IPS-NIHi7 (cell line): ENCODE measurements around the gene SC5D.

ENCODE experiments used
- DNase-seq: peaks from one replicate; pipeline ENCODE4 v3.0.0; 2012; ENCODE audit warnings: mixed read lengths; ENCODE audit errors: extremely low spot score

Gene SC5D, protein sequence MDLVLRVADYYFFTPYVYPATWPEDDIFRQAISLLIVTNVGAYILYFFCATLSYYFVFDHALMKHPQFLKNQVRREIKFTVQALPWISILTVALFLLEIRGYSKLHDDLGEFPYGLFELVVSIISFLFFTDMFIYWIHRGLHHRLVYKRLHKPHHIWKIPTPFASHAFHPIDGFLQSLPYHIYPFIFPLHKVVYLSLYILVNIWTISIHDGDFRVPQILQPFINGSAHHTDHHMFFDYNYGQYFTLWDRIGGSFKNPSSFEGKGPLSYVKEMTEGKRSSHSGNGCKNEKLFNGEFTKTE

DNA sequence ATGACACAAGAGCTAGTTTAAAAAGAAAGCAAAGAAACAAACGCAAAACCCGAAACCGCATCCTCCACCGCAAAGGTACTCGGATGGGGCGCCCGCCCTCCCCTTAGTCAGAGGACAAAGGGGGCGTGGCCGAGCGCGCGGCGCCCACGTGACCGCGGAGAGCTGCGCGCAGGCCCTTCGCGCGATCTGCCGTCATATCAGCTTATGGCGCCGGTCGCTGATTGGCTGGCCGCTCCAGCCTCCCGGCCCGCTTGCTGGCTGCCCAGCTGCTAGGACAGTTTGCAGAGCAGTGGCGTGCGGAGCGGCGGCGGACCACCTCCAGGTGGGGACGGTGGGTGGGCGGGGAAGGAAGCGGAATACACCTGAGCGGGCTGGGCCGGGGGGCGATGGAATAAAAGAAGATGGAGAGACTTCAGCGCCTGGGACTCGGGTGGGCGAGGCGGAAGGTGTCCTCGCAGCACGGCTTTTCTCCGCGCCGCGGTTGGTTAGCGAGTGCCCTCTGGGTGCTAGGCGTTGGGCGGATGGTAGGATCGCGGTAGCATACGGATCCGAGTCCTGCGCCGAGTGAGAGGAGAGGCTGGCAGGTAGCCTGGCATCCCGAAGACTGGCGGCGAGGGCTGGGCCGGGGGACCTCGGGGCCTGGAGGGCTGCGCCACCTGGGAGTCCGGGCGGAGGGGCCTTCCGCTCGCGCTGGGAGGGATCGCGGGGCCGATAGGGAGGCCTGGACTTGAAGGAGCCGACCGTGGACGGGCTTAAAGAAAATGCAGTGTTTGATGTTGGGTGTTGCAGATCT is at the start of gene SC5D:
SC5D (plus strand) TSS at position 277 of the 793 bp plus-strand sequence. CDS start 10,605 bp downstream, outside the sequence.
- peak; percentile 99 for DNase-seq

DNA sequence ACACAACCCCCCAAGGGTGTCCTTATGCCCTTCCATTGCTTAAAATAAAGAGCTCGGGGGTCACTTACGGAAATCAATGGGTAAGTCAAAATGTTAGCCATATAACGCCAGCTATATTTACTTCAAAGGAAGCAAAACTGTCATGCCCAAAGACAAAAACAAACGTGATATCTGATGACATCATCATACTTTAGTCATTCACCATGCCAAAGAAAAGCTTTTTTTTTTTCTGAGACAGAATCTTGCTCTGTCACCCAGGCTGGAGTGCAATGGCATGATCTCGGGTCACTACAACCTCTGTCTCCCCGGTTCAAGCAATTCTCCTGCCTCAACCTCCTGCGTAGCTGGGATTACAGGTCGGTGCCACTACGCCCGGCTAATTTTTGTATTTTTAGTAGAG is 47.7 kb upstream of the SC5D start:
- no peak for DNase-seq

DNA sequence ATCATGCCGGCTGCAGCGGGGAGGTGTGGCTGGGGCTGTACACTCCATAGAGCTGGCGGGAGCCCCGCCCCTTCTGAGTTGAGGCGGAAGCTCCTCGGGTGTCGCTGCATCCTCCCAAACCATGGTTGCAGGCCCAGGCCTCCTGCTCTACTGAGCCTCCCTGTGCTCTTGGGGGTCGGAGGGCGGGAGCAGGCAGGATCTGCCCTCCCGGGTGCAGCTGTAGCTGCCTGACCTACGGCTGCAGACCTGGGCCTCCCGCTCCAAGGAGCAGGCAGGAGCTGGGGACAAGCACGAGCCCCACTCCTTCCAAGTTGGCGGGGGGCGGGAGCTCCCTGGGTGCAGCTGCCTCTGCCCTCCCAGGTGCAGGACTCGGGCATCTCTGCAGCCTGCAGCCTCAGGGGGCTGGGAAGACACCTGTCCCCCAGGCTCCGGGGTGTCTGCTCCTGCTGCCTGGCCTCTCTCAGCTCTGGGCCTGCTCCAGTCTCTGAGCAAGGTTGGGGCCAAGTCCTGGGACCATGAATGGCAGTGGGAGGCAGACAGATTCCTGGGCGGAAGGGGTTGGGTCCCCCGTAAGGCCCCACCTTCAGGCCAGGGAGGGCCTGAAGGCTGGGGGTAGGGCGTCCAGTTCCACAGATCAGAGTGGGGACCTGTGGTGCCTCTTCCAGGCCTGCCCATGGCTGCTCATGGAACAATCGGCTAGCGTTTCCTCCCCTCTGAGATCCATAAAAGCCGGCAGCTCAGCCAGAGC is 46.4 kb upstream of the SC5D start:
- no peak for DNase-seq

DNA sequence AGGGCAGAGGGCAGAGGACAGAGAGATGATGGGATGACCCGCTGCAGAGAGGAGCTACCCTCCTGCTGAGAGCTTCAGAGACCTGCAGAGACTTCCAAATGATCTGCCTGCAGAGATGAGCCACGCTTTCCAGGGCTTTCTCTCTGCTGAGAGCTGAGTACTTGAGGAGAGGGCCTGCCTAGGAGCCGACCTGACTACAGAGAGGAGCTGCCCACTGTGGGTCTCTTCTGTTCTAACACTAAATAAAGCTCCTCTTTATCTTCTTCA is 45.9 kb upstream of the SC5D start:
- no peak for DNase-seq

DNA sequence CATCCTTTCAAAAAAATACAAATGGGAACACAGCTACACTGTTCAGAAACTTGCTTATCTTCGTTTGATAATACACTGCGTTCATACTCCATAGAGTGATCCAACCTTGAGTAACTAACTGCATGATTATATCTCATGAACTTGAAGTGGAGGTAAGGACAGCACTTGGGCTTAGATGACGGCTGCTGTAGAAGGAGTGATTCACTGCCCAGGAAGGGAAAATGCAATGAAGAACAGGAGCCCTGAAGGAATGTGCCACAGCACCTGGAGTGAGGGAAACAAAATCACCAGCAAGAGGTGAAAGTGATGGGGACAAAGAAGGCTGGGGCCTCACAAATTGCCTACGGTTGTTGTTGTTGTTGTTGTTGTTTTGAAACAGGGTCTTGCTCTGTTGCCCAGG is 44.1 kb upstream of the SC5D start:
- no peak for DNase-seq

DNA sequence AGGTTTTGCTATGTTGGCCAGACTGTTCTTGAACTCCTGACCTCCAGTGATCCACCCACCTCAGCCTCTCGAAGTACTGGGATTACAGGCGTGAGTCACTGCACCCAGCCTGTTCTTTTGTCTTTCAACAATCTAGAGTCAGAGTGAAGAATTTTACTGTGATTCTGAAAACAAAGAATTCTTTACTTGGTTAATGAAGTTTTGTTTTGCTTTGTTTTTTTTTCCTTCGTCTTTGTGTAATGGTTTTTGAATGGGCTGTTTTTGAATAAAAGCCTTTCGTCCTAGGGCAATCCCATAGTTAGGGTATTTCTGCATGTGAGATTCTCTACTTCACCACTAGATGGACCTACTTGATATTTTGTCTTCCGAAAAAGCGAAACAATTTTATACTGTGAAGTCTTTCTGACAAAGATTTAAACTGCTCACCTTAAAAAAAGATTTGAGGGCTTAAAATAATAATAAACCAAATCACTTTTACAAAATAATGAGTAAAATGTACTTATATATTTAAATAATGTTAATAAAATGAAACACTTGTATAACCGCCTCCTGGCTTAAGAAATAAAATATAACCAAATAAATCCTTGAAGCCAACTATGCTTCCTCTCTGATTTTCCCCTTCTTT is 43.4 kb upstream of the SC5D start:
- DNase-seq = peak; percentile 59

DNA sequence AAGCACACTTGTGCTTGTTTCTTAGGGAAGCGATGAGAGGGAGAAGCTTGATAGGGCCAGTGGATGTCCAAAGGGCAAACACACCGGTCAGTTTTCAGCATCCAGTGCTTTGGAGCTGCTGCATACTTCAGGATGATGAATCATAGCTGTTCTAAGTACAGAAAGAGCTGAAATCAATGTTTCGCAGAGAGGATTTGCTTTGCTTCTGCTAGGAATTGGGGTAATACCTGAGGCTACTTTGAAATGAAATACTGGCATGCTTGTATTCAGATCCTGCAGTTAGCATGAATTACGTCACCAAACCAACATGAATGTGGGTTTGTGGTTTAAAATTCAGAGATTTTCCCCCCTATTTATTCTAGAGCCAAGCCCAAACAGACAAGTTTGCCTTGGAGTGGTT is 41.7 kb upstream of the SC5D start:
- DNase-seq = no peak

DNA sequence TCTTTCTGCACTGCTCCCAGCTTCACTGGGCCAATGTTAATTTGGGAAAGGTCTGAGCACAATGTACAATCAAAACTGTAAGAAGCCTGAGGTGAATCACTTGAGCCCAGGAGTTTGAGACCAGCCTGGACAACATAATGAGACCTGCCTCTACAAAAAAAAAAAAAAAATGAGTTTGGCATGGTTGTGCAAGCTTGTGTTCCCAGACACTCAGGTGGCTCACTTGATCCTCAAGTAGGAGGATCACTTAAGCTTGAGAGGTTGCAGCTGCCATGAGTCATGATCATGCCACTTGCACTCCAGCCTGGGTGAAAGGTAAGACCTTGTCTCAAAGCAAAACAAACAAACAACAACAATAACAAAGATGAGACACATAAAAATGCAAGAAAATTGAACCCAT is 38.6 kb upstream of the SC5D start:
- no peak for DNase-seq

DNA sequence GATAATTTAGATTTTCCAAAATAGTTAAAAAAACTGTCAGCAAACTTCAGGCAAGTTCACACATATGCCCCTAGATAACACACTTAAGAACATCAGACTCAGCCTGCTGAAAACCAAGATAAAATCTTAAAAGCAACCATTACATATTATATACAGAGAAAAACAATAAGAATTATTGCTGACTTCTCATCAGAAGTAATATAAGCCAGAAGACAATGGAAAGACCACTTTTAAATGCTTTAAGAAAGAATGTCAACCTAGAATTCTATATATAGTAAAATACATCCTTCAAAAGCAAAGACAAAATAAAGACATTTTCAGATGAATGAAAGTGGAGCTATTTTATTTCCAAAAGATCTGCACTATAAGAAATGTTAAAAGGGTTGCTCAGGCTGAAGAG is 37.8 kb upstream of the SC5D start:
- no peak for DNase-seq

DNA sequence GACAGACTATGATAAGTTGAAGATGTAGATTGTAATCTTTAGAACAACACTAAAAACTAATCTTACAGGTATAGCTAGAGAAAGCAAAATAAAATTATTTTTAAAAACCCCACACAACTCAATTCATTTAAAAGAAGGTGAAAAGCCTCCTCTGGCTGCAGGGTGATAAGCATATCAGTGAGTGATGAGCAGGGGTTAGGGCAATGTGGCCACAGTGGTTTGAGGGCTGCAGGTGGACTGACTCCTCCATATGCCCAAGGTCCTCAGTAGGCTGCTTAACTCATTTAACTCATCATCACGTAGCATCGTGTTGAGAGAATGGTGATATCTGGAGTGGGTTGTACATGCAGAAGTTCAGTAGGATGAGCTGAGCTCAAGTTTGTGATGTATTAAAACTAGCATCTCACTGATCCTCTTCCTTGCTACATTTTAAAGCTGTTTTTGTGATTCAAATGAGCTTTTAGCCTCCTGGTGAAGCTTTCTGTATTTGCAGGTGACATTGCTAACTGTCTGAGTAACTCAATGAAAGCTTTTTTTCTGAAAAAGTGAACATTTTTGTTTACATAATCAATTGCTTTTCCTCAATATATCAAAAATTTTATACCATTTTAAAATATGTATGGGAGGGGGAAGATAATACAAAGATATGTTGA is 37.0 kb upstream of the SC5D start:
- DNase-seq = no peak

DNA sequence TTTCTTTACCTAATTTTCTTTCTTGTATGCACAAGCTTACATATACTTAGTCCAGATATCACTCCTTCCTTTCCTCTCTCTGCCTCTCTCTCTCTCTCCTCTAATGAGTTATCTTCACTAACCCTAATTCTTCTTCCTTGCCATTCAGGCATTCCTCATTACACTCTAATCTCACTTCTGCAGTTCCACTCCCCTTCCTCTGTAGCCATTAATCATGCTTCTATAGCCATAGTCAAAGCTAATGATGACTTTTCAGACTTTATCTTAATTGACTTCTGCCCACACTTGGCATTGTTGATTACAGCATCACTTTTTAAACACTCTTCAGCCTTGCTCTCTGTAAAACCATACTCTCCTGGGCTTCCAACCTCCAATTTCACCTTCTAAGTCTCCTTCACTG is 35.3 kb upstream of the SC5D start:
- no peak for DNase-seq

DNA sequence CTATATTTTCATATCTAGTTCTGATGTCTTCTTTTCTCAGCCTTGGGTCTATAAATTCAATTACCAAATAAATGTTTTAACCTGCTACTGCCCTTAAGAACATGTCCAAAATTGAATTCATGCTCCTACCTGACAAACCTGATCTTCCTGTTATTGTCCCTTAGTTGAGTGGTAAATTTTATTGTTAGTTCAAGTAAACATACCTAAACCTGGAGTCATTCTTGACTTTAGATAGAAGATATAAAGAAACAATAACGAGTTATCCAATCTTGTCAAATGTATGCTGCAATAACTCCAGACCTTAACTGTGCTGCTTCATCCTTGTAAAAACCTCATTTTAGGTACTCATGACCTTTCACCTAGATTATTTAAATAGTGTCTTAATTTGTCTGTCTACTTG is 34.6 kb upstream of the SC5D start:
- no peak for DNase-seq

DNA sequence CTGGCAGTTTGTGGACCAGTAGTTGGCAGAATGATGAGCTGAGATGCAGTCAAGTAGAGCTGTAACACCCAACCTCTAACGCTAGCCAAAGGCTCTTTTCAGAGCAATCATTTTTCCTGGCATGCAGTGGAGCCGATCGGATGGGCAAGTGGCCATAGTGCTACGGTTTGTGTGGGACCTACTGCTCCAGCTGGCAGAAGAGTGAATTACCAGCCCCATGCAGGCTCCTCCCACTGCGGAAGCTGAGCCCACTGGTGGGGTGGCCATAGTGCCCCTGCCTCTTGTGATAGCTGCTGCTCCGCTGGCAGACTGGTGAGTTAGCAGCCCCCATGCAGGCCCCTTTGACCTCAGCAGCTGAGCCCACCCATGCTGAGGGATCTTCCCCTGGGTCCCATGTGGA is 27.0 kb upstream of the SC5D start:
- DNase-seq = no peak

DNA sequence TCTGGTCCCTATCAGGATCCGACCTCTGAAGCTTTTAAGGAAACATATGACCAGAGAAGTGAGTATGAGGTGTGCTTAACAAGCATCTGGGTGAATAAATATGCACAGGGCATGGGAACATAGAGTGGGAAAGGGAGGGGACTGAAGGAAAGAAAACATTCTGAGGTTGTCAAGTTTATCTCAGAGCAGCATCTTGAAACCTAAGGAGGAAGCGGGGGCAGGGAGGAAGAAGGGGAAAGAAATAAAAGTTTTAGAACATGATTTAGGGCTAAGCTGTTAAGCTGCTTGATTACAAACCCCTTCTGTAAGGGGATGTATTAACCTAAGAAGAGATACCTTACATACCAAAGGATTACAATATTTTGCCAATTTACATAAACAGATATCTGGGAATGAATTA is 24.0 kb upstream of the SC5D start:
- DNase-seq = no peak

DNA sequence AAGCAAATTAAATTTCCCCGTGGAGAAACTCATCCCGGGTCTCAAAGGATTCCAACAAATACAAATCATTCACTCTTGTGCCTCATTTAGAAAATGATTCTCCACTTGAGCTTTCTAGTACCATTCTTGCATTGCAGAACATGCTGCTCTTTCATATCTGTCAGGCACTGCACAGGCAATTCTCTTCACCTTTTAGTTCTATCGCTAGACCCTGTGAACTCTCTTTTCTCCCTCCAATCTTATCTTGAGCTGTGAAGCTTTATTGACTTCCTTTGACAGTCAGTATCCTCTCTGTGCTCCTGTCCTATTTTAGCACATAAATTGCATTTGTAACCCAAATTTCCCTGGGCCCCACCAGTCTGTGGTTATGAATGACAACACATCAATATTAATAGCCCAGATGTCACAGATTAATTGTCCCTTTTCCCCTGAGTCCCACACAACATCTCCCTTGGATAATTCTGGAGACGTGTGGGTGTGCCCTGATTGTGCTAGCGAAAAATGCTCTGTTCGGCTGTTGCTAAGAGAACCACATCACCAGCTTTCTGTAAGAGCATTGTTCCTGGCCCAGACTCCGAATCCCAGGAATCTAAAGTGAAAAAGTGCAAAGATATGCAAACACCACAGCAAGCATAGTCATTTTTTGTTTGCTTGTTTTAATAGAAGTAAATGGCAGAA is 22.4 kb upstream of the SC5D start:
- DNase-seq = no peak

DNA sequence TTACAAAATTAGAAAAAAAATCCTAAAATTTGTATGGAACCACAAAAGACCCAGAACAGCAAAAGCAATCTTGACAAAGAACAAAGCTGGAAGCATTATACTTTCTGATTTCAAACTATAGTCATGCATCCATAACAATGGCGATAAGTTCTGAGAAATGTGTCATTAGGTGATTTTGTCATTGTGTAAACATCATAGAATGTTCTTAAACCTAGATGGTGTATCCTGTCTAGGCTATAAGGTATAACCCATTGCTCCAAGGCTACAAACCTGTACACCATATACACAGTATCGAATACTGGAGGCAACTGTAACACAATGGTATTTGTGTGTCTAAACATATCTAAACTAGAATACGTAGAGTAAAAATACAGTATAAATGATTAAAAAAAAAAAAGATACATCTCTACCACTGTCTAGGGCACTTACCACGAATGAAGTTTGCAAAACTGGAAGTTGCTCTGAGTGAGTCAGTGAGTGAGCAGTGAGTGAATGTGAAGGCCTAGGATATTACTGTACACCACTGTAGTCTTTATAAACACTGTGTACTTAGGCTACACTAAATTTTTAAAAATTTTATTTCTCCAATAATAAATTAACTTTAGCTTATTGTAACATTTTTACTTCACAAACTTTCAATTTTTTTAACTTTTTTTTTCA is 18.1 kb upstream of the SC5D start:
- DNase-seq = no peak

DNA sequence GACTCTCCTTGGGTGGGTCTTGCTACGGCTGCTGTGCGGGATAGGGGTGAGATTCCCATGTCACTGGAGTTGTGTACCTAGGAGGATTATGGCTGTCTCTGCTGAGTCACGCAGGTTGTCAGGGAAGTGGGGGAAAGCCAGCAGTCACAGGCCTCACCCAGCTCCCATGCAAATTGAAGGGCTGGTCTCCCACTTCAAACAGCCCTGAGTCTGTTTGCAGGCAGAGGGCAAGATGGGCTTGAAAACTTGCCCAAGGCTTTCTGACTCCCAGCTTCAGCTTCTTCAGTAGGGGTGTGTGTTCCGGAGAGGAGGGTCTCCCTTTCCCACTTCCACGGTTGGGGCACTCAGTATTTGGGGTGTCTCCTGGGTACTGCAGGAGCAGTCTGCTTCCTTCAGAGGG is 10.9 kb upstream of the SC5D start:
- DNase-seq = no peak

DNA sequence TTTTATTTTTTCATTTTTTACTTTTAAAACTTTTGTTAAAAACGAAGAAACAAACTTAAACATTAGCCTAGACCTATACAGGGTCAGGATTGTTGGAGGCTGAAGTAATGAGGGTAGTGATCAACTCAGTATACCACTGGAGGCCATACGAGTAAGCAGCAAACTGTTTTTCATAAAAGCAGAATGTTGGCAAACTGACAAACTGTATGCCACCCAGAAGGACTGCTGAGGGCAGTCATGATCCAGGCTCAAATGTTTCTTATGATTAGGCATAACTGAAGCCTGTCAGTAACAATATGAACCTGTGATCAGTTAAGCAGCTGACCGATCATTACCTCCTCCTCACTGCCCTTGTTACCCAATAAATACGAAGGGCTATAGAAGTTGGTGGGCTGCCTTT is 10.2 kb upstream of the SC5D start:
- DNase-seq = no peak

DNA sequence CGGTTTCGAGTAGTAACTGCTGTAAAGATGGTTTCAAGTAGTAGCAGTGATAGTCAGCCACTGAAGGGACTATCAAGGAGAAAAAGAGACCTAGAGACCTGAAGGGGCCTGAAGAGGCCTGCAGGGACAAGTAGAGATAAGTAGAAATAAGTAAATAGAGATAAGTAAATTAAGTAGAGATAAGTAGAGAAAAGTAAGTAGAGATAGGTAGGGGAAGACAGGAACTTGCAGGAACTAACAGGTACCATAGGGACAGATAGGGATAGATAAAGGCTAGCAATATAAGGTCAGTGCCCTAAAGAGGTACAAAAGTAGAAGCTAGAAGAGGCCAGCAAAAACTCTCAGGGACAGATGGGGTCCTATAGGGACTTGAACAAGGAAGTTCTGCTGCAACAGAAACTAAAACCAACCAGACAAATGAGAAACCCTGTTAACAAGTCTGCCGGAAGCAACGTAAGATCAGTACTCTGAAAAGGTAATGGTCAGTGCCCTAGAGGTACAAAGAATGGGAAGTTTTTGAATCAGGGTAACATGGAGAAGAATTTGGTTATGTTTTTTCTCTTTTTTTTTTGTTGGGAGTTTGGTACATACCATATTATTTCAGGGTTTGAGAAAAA is 9.6 kb upstream of the SC5D start:
- DNase-seq = no peak

DNA sequence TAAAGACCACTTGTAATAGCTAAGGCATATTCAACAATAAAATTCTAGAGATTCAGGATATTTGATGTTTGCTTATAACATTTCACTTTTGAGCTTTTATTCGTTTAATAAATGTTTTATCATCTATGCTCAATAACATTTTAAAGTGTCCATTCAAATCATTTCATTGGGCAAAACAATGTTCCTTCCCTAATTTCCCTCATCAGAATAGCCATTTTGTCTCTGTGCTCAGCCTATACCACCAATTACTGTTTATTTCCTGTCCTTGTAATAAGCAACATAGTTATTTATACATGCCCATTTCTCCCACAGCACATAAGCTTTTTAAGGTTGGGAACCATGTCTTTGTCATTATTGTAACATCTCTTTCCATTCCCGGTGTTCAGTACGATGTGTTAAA is 1.3 kb upstream of the SC5D start:
- no peak for DNase-seq
